Suprapubic skin (tissue), 4 donors: ENCODE results near the gene FBLN1.

Experiments
- CTCF ChIP-seq, 2 donors: fragments of 200-600 bp in 1 of 2; fragments of 450-650 bp in 1 of 2; sonication (generic) in 1 of 2; IDR thresholded peaks; one replicate each; pipeline ENCODE4 v1.5.1; 2016 to 2019; ENCODE audit warnings: antibody characterized with exemption in 2 of 2, mild to moderate bottlenecking in 1 of 2, moderate library complexity in 1 of 2
- EP300 ChIP-seq: sonication (generic); formaldehyde crosslinking; IDR thresholded peaks from one replicate; pipeline ENCODE4 v1.6.1; 2017; ENCODE audit warnings: antibody characterized with exemption
- POLR2A ChIP-seq, 2 donors: fragments of 450-650 bp; IDR thresholded peaks; one replicate each; pipeline ENCODE4 v1.6.1; 2017; ENCODE audit warnings: antibody characterized with exemption in 2 of 2, mild to moderate bottlenecking in 2 of 2, moderate library complexity in 2 of 2
- POLR2AphosphoS5 ChIP-seq, 3 donors: sonication (generic); formaldehyde crosslinking; IDR thresholded peaks; one replicate each; pipeline ENCODE4 v1.6.1; 2017; ENCODE audit warnings: antibody characterized with exemption in 3 of 3

- TF ChIP-seq CTCF (IDR thresholded peaks at IDR 0.05) (no peak), POLR2A (IDR thresholded peaks at IDR 0.05) (no peak), EP300 (no peak), POLR2AphosphoS5 (IDR thresholded peaks at IDR 0.05) (no peak)
Measured at GRCh38 chr22:45477366-45478107, 25.1 kb upstream of the FBLN1 start.
